SH-SY5Y (cell line): Measurements from ENCODE around the gene KLRF2.

ENCODE experiments used
- GATA2 ChIP-seq: IDR thresholded peaks from 2 replicates; pipeline ENCODE4 v1.6.1; 2011; ENCODE audit warnings: mild to moderate bottlenecking, low read depth, low read length
- GATA3 ChIP-seq: IDR thresholded peaks from 2 replicates; pipeline ENCODE4 v1.6.1; 2011; ENCODE audit warnings: low read depth, mild to moderate bottlenecking, low read length, moderate library complexity

DNA sequence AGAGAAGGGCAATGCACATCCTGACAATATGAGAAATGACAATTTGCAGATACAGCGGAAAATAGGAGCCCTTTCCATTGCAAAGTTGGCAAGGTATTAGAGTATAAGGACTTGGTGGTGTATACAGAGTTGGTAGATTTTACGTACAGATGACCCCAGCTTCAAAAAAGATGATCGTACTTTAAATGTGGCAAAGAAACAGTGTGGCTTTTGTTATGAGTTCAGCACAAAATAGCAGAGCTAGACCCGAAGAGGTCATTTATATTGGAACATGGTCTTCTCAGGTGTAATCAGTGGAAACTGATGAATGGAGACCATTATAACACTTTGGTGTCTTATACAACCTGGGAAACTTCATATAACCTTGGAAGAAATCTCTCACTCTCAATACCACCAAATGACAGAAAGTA is 14.4 kb upstream of the KLRF2 start:
- TF ChIP-seq GATA2 (no peak), GATA3 (no peak)
